HG03521 (cell line): ENCODE results near the gene ZNF672.
"Not testable (repeated sequence)": the region's sequence is repeated elsewhere in the genome, so short reads cannot be mapped to it uniquely, and the experiment has no call there.

ENCODE experiments used
- ATAC-seq: cut with Tn5 transposase; IDR thresholded peaks from one replicate; pipeline ENCODE4 v1.9.1; 2021; ENCODE audit warnings: mild to moderate bottlenecking, moderate library complexity; ENCODE audit not compliant: unreplicated experiment

ZNF672 gene

DNA sequence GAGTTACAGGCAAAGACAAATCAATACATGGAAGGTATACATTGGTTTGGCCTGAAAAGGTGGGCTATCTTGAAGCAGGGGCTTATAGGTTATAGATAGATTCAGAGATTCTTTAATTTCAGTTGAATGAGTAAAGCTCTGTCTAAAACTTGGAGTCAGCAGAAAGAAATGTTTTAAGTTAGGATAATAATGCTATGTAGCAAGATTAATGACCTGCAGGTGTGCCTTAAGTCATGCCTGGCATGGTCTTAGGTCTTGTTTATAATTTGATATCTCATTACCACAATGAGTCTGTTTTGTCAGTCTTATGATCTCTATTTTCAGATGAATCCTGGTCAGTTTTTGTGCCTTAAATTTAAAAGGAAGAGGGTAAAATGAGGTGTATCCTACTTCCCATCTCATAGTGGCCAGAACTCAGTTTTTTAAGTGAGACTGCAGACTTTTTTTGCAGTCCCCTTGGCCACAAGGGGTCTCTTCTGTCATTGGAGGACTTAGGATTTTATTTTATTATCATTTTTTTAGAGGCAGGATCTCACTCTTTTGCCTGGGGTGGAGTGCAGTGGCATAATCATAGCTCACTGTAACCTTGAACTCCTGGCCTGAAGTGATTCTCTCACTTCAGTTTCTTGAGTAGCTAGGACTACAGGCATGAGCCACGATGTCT is 46.7 kb downstream of the ZNF672 start:
- no peak for ATAC-seq

DNA sequence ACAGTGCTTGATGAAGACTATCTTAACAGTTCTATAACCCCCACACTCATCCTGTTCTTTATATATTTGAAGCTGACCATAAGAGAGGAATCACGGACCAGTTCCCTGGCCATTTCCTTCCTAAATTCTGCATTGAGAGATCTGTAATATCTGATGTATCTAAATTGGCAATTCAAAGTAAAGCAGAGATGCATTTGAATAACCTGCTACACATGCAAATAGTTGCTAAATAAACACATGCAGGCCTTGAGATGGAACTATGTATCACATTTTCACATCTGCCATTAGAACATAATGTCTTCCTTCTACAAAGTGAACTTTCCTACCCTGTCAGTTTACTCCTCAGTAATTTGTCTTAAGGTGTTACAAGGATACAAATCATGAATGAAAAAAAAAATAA is 47.6 kb downstream of the ZNF672 start:
- ATAC-seq = no peak

DNA sequence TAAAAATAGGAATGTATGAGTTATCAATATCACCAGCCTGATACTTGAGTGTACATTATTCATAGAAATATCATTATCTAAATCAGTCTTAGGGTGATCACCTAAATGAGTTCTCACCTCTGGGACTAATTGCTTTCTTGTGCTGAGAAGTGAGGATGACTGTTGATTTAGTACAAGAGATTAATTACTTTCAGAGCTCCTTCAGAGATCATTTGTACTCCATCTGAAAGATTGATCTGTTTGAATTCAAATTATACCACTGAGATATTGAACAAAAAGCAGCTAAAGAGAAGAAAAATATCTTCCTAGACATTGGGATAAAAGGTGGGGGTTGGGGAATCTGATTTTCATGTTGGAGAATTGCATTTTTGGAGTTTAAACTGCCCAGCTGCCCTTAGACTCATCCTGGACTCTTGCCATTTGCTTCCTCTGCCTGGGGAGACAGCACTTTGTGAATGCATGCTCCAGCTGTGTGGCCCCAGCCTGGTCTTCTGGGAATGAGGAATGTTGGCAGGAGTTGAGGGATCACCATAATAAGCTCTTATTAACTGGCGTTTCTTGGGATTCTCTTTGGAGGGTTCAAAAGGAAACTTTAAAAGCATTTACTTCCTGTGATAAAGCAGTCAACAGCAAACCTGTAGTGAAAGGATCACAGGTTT is 48.3 kb downstream of the ZNF672 start:
- ATAC-seq = no peak

DNA sequence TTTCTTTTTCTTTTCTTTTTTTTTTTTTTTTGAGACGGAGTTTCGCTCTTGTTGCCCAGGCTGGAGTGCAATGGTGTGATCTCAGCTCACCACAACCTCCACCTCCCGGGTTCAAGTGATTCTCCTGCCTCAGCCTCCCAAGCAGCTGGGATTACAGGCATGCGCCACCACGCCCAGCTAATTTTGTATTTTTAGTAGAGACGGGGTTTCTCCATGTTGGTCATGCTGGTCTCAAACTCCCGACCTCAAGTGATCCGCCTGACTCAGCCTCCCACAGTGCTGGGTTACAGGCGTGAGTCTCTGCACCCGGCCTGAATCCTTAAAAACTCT is 51.9 kb downstream of the ZNF672 start:
- ATAC-seq = not testable (repeated sequence)

DNA sequence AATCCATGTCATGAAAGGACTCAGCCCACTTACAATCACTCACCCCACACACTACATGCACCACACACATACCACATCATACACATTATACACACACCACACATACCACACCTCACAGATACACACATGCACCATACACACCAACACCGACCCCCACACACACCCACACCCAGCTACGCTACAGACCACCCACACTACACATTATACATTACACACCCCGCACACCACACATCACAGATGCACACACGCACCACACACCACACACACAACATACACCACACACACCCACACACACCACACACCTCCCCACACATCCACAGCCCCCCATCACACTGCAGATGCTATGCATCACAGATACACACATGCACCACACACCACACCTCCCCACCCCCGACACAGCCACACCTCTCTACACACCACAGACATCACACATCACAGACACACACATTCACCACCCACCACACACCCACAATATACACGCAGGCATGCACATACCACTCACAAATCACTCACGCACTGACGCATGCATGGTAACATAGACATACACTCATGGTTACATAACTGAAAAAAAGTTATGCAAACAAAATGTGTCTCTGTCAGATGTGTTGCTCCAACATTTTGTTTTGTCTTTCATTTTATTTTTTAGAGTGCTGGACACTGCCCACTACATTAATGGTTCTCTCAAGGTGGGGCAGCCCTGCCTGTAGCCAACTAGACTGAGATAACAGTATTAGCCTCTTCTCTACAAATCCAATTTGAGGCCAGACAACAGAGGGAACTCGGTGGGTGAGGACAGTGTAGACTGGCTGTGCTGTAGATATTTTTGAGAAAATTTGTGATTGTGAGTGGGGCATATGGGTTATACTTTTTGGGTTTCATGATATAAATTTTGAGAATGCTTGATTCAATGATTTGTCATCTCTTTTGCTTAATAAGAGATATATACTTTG is 52.8 kb downstream of the ZNF672 start:
- ATAC-seq = no peak

DNA sequence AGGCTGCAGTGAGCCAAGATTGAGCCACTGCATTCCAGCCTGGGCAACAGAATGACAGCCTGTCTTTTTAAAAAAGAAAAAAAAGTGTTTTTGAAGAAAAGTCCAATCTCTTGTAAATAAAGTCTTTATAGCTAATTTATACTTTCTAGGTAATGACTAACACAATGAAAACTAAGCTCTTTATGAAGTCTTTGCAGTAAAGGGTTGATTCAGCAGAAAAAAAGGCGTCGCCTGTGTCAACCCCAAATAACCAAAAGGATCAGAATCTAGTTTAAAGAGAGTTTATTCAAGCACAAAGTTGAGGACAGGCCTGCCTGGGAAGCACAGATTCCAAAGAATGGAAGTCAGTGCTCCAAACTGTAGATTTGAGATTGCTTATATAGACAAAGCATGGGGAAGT is 53.7 kb downstream of the ZNF672 start:
- no peak for ATAC-seq

DNA sequence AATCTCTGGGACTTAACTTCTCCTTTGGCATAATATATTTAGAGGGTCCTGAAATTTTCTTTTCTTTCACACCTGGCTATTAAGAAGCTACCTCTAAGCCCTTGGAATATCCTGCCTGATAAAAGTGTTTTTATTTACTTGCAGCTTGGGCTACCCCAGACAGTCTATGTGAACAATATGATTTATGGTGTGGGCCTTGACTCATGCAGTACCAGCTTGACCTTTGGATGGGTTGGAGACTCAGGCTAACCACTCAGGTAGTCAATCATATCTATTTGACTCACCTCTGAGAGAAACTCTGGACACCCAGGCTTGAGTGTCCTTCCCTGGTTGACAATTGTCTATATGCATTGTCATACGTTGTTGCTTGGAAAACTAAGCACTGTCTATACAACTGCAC is 54.6 kb downstream of the ZNF672 start:
- ATAC-seq = no peak

DNA sequence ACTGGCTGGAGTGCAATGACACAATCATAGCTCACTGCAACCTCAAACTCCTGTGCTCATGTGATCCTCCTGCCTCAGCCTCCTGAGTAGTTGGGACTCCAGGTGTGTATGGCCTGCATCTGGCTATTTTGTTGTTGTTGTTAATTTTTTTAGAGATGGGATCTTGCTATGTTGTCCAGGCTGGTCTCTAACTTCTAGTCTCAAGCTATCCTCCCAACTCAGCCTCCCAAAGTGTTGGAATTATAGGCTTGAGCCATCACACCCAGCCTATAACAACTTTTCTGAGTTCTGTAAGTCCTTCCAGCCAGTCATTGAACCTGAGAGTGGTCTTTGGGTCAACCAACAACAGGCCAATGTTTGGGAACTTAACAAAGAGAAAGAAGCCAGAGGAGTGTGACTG is 56.8 kb downstream of the ZNF672 start:
- no peak for ATAC-seq

DNA sequence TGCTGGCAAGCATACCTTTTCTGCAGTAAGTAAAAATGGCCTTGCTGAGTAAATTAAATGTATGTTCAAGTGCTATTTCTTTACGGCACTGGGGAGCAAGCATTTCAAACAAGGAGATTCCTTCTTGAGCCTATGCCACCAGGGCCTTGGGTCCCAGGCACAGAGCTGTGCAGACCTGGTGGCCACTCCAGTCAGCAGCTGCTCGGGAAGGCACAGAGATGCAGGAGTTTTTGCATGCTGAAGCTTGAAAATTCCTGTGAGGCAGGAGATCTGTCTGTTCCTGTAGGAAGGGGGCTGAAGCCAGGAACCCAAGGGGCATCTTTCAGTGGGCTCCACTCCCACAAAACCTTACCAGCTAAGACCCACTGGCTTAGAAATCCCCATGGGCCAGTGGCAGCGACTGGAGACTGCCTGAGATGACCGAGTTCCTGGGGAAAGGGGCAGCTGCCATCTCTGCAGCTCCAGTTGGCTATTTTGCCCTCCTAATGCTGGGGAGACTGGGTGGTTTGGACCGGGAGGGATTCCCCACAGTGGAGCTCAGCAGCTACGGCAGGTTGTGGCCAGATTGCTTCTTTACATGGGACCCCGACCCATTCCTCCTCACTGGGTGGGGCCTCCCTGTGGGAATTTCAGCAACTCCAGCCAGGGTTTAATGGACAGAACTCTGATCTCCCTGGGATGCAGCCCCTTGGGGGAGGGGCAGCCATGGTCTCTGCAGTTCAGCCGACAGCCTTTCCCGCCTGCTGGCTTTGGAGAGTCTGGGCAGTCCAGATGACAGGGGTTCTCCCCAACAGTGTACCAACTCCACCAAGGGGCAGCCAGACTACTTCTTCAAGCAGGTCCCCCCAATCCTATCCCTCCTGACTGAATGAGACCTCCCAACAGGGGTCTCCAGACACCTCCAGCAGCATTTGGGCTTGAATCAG is 59.7 kb downstream of the ZNF672 start:
- ATAC-seq = no peak
